NCI-H187 treated with DMSO at 0.1 percent for 48 hours (cell line): ENCODE results near the gene CHST11.
"Not testable (repeated sequence)": the region's sequence is repeated elsewhere in the genome, so short reads cannot be mapped to it uniquely, and the experiment has no call there.

Experiments used
- DNase-seq: peaks from one replicate; lab custom pipeline; 2025; lab: John Stamatoyannopoulos, UW

The CHST11 gene

GRCh38 chr12:104564662-104565061 lies 107.9 kb downstream of the CHST11 start:
- not testable (repeated sequence) for DNase-seq

DNA sequence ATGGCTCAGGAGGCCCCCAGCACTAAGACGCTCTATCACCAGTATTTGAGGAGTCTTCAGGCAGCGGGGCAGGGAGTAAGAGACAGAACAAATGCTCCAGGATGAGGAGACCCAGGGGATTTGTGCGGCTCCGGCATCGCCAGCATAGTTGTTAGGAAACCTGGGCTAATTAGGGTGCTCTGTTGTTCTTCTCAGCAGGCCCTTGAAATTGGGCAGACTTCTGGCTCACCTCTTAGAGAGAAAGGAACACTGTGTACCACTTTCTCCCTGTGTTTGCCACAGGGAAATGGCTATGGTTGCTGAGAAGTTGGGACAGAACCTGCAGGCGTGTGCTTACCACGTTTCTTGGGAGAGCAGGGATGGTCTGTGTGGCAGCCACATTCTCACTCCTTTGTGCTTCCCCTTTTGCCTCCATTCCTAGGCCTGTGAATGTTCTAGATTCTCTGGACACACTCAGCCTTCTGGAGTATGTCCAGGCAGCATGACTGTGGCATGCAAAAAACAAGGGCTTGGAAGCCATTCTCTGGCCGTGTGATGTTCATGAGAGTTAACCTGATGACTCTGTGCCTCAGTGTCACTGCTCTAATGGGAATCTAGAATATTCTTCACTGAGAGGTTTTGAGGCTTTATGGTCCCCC lies 109.0 kb downstream of the CHST11 start:
- no peak for DNase-seq

DNA sequence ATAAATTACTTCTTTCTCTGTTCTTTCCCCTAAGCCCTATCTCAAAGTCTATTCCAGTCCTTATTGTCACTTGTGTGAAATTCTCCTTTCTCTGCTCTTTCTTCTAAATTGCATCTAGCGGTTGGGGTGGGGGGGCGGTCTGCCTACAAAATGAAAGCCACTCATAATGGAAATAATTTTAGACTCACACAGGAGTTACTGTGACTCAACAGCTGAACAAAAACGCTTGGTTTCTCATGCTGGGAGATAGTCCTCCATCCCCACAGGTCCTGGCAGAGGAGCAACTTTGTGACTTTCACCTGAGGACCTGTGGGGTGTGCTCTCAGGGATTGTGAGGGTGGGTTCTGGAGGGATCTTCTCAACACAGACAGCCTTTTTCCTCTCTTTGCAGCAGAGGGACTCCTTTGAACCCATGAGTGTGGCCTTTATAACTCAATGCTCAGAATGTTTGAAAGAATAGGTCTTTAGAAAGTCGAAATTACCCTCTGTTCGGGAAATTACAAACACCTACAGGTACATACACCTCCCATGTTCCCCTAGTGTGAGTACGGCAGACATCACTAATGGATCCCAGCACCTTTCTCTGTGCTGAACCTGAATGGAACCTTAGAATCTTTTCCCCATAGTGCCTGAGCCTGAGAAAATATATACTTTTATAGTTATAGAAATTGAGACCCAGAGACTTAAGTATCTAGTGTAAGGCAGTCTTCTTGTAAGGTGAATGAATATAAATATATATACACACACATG lies 109.7 kb downstream of the CHST11 start:
- DNase-seq, result no peak

GRCh38 chr12:104567832-104568486 lies 111.2 kb downstream of the CHST11 start:
- no peak for DNase-seq

- no peak for DNase-seq
Observed at GRCh38 chr12:104568487-104568868, 111.7 kb downstream of the CHST11 start.

DNA sequence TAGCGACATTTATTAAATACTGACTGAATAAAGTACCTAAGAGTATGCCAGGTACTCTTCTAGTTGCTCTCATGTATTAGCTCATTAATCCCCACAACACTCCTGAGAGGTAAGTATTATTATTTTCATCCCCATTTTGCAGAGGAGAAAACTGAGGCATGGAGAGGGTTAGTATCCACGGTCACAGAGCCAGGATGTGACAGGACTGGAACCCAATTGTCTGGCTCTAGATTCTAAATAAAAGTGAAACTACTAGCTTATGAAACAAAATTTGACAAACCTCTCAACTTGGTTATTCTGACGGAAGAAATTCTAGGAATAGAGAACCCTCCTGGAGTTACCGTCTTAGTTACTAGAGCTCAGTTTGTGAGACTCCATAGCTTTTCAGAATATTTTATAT lies 112.2 kb downstream of the CHST11 start:
- no peak for DNase-seq

- DNase-seq, result no peak
Observed at GRCh38 chr12:104569346-104570173, 112.8 kb downstream of the CHST11 start.

DNA sequence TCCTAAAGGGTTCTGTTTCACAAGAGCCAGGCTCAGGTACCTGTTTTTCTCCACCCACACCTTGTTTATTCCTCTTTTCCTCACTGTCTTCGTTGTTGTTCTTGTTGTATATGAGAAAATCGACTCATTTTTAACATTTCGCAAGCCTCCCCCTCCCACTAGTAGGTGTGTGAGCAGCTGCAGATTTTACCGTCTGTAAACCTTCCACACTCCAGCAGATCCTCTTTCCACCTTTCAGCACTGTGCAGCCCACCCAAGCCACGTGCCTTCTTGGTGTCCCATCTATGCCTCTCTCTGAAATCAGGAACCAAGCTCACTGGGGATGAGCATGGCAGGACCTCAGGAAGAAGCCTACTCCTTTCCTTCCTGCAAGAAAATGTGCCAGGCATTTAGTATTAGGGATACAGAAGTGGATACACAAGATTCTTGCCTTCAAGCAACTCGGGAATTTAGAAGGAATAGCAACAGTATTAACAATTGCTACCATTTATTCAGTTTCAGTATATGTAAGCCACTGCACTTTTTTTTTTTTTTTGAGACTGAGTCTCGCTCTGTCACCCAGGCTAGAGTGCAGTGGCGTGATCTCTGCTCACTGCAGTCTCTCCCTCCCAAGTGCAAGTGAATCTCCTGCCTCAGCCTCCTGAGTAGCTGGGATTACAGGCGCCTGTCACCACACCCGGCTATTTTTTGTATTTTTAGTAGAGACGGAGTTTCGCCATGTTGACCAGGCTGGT lies 113.6 kb downstream of the CHST11 start:
- DNase-seq, result no peak

DNA sequence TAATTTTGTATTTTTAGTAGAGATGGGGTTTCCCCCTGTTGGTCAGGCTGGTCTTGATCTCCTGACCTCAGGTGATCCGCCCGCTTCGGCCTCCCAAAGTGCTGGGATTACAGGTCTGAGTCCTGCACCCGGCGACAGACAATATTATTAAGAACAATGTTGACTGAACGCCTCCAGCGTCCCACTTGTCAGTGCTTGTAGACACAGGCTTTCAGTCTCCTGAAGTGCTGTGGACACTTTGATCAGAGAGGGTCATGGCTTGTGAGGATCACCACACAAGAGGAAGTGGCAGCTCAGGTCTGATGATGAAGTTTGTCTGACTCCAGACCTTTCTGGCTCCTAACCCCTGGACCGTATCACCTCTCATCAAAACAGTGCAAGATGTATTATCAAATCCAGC lies 114.6 kb downstream of the CHST11 start:
- no peak for DNase-seq

DNA sequence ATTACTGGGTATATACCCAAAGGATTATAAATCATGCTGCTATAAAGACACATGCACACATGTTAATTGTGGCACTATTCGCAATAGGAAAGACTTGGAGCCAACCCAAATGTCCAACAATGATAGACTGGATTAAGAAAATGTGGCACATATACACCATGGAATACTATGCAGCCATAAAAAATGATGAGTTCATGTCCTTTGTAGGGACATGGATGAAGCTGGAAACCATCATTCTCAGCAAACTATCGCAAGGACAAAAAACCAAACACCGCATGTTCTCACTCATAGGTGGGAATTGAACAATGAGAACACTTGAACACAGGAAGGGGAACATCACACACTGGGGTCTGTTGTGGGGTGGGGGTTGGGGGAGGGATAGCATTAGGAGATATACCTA lies 117.6 kb downstream of the CHST11 start:
- DNase-seq, result not testable (repeated sequence)

- DNase-seq, result not testable (repeated sequence)
Observed at GRCh38 chr12:104574758-104575157, 118.0 kb downstream of the CHST11 start.

GRCh38 chr12:104575442-104576186 lies 118.9 kb downstream of the CHST11 start:
- DNase-seq, result no peak

GRCh38 chr12:104576187-104576778 lies 119.5 kb downstream of the CHST11 start:
- no peak for DNase-seq

- no peak for DNase-seq
Observed at GRCh38 chr12:104576980-104577580, 120.3 kb downstream of the CHST11 start.

- no peak for DNase-seq
Observed at GRCh38 chr12:104577581-104577981, 120.8 kb downstream of the CHST11 start.

- DNase-seq, result no peak
Observed at GRCh38 chr12:104578453-104578852, 121.7 kb downstream of the CHST11 start.

DNA sequence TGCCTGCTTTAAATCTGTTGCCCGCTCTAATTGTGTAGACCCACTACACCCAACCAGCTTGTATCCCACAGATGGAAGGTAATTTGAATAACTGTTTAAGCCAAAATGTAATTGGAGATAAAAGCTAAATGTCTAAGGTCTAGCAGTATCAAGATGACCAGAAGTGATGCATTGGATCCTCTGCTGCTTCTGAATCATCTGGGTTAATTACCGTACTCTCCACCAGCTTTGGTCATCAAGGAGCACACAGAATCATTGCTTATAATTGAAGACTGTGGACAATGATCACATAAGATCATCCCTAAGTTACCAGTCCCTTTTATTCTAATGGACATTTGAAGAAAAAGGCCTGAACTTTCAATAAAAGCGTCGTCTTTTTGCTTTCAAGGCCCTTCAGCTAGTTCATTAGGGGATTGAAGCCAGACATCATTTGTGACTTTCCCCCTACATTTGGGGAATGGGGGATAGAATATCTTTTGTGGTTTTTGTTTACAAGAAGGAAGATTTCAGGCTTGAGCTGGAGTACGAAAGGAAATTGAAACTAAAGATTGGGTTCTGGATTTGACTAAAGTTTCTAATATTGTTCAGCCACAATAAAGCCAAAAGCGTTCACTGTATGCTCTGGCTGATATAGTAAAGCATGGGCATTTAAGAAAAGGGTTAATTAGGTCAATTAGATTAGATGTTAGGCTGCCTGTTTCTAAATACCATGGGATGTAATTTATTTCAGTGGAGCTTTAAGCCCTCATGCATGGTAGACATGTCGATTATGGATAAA lies 123.2 kb downstream of the CHST11 start:
- DNase-seq, result no peak

GRCh38 chr12:104581005-104581570 lies 124.3 kb downstream of the CHST11 start:
- no peak for DNase-seq

DNA sequence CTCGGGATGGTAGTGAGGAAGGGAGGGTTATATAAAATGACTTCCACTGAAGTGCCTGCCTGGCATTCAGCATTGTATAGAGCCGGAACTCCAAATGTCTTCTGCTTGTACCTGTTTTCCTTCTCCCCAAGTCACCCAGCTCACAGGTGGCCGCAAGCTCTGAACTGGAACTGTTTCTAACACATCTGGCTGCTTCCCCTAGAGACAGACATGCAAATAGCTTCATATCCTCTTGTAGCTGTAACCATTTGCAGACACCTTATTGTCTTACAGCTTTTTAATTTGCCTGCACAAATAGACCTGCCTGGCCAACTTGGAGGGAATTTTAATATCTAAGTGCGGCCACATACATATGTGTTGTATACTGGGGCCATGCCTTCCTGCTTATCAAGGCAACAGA lies 126.0 kb downstream of the CHST11 start:
- no peak for DNase-seq
